ENCODE measurements around the gene TADA2B. TPM values are rescaled to one million over a fixed set of nuclear protein-coding genes. Genes with fewer than 3 reads are reported as not detected.

TADA2B gene
- total RNA-seq, 1 experiment from 2014 or later: 15.2 TPM

- no peak for DNase-seq (ENCODE audit: low spot score)
- BruUV-seq (replicated peaks): no TSS peak
- H3K27me3 ChIP-seq (replicated peaks; ENCODE audit: insufficient read depth, low read depth, low read length, poor library complexity): no peaks in the 10 kb centered on the region
- H3K9me3 ChIP-seq (ENCODE audit: low read depth, low read length, poor library complexity, severe bottlenecking): no peaks in the 10 kb centered on the region
- POLR2A ChIA-PET (ENCODE audit: low non-redundant PET): no interaction called here
- TF ChIP-seq CTCF (conservative IDR thresholded peaks at IDR 0.05; ENCODE audit: low read depth, low read length): no peak
- no peak for TF ChIP-seq EZH2 (IDR thresholded peaks at IDR 0.05; ENCODE audit: borderline replicate concordance, low read depth, low read length, poor library complexity, severe bottlenecking)
- H3K36me3 ChIP-seq (ENCODE audit: insufficient read depth, low read length, poor library complexity, severe bottlenecking): peaks cover 18% of the 10 kb centered on the region
- intact Hi-C loops (cut with micrococcal nuclease; ENCODE audit: unreplicated experiment): no loop called here
- H3K4me1 ChIP-seq (ENCODE audit: insufficient read depth, low read length, poor library complexity, severe bottlenecking): no peaks in the 10 kb centered on the region
- H3K4me3 ChIP-seq (ENCODE audit: low read depth, low read length, poor library complexity, severe bottlenecking): no peak overlapping the region
- no peak overlapping the region for H3K27ac ChIP-seq (ENCODE audit: low read depth, low read length, poor library complexity, severe bottlenecking)
- CTCF ChIA-PET: no interaction called here
Observed at GRCh38 chr4:7018281-7018680, 24.9 kb upstream of the TADA2B start.

- POLR2A ChIA-PET (ENCODE audit: low non-redundant PET): no interaction called here
- no TSS peak for BruUV-seq (replicated peaks)
- Histone ChIP-seq H3K27me3 (replicated peaks; ENCODE audit: insufficient read depth, low read depth, low read length, poor library complexity) (no peaks in the 10 kb centered on the region), H3K9me3 (ENCODE audit: low read depth, low read length, poor library complexity, severe bottlenecking) (no peaks in the 10 kb centered on the region), H3K27ac (ENCODE audit: low read depth, low read length, poor library complexity, severe bottlenecking) (no peak overlapping the region), H3K4me3 (ENCODE audit: low read depth, low read length, poor library complexity, severe bottlenecking) (no peak overlapping the region), H3K36me3 (ENCODE audit: insufficient read depth, low read length, poor library complexity, severe bottlenecking) (peaks cover 11% of the 10 kb centered on the region), H3K4me1 (ENCODE audit: insufficient read depth, low read length, poor library complexity, severe bottlenecking) (no peaks in the 10 kb centered on the region)
- intact Hi-C loops (cut with micrococcal nuclease; ENCODE audit: unreplicated experiment): no loop called here
- no peak for DNase-seq (ENCODE audit: low spot score)
- no peak for TF ChIP-seq EZH2 (IDR thresholded peaks at IDR 0.05; ENCODE audit: borderline replicate concordance, low read depth, low read length, poor library complexity, severe bottlenecking)
- no peak for TF ChIP-seq CTCF (conservative IDR thresholded peaks at IDR 0.05; ENCODE audit: low read depth, low read length)
- CTCF ChIA-PET: no interaction called here
Observed at GRCh38 chr4:7019367-7019766, 23.8 kb upstream of the TADA2B start.

- BruUV-seq (replicated peaks): no TSS peak
- Histone ChIP-seq H3K4me1 (ENCODE audit: insufficient read depth, low read length, poor library complexity, severe bottlenecking) (no peaks in the 10 kb centered on the region), H3K27me3 (replicated peaks; ENCODE audit: insufficient read depth, low read depth, low read length, poor library complexity) (no peaks in the 10 kb centered on the region), H3K36me3 (ENCODE audit: insufficient read depth, low read length, poor library complexity, severe bottlenecking) (peaks cover 6% of the 10 kb centered on the region), H3K4me3 (ENCODE audit: low read depth, low read length, poor library complexity, severe bottlenecking) (no peak overlapping the region), H3K27ac (ENCODE audit: low read depth, low read length, poor library complexity, severe bottlenecking) (no peak overlapping the region), H3K9me3 (ENCODE audit: low read depth, low read length, poor library complexity, severe bottlenecking) (no peaks in the 10 kb centered on the region)
- ChIA-PET CTCF (no interaction called here), POLR2A (ENCODE audit: low non-redundant PET) (interaction anchor here (0.6 kb wide), 1 partner anchor 806 kb away, joined by 3 read pairs; no protein-coding TSS in a partner anchor)
- no peak for TF ChIP-seq EZH2 (IDR thresholded peaks at IDR 0.05; ENCODE audit: borderline replicate concordance, low read depth, low read length, poor library complexity, severe bottlenecking)
- no peak for TF ChIP-seq CTCF (conservative IDR thresholded peaks at IDR 0.05; ENCODE audit: low read depth, low read length)
- DNase-seq (ENCODE audit: low spot score): no peak
- intact Hi-C loops (cut with micrococcal nuclease; ENCODE audit: unreplicated experiment): no loop called here
Observed at GRCh38 chr4:7020290-7020689, 22.9 kb upstream of the TADA2B start.
